HEK293T (cell line): Measurements from ENCODE around the gene ORC3.

Experiments used
- LEF1 ChIP-seq: fragments of 450-650 bp; IDR thresholded peaks from 2 replicates; pipeline ENCODE4 v1.6.1; 2017; ENCODE audit warnings: mild to moderate bottlenecking, borderline replicate concordance
- NFRKB ChIP-seq: fragments of 450-650 bp; IDR thresholded peaks from 2 replicates; pipeline ENCODE4 v1.6.1; 2016; ENCODE audit warnings: mild to moderate bottlenecking, moderate library complexity
- SP1 ChIP-seq: fragments of 450-650 bp; IDR thresholded peaks from 2 replicates; pipeline ENCODE4 v1.6.1; 2017

DNA sequence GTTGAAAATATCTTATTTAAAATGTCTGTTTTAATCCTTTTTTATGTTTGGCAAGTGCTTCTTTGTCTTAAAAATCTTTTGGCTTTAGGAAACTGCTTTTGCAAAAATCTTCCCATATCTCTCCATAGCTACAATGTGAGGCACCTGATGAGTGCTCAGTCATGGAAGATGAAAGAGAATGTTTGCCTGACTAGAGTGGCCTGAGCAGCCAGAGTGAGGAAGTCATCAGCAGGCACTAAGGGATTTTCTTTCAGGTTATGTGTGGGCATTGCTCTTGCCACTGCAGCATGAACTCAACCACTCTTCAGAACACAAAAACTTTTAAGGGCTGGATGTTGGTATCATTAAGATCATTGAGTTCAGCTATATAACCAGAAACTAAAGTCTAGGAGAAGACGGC lies 64.2 kb downstream of the ORC3 start:
- TF ChIP-seq SP1 = no peak
- TF ChIP-seq LEF1 = no peak
- TF ChIP-seq NFRKB = no peak
